ENCODE data around the gene BAZ2B. TPM values are rescaled to one million over a fixed set of nuclear protein-coding genes. Genes with fewer than 3 reads are reported as not detected.
A peak's percentile ranks its signal among the peaks of the same experiment; 100 is the strongest.

The BAZ2B gene
- total and polyA plus RNA-seq, 4 donors = 18.3 to 266 (median 39.5) TPM

GRCh38 chr2:159658881-159659873 is 42.8 kb upstream of the BAZ2B start:
- whole genome bisulfite sequencing, 2 donors = 67 to 85% methylated on average over 6 of the region's 6 CpGs
- H3K4me1 ChIP-seq (ENCODE audit: control insufficient read depth in 5 of 5, insufficient read depth in 5 of 5, low read length in 5 of 5) = no peaks in the 10 kb centered on the region
- H3K27ac ChIP-seq (ENCODE audit: low read depth in 1 of 2, low read length in 1 of 2) = peak overlapping the region in 1 of 2 donors; percentile 33
- H3K27me3 ChIP-seq (ENCODE audit: control insufficient read depth in 3 of 3, insufficient read depth in 3 of 3, low read length in 2 of 3) = no peaks in the 10 kb centered on the region
- no peak overlapping the region for H3K9ac ChIP-seq (ENCODE audit: insufficient read depth in 1 of 2, low read length in 2 of 2)
- TF ChIP-seq CTCF (IDR thresholded peaks at IDR 0.05; ENCODE audit: control extremely low read depth, extremely low read depth) = no peak
- no peak overlapping the region for H3K4me3 ChIP-seq
- H3K36me3 ChIP-seq (ENCODE audit: control insufficient read depth in 4 of 4, insufficient read depth in 4 of 4, low read length in 4 of 4) = no peaks in the 10 kb centered on the region
- ATAC-seq (ENCODE audit: insufficient read depth, low FRiP score) = peak; percentile 66
- peaks cover 0 to 6% (median 0%) of the 10 kb centered on the region in 4 donors for H3K9me3 ChIP-seq (ENCODE audit: control insufficient read depth in 4 of 4, insufficient read depth in 3 of 4, low read length in 3 of 4)
- peak in 2 of 3 donors; percentile 55 to 79 for DNase-seq

- Histone ChIP-seq H3K27me3 (ENCODE audit: control insufficient read depth in 3 of 3, insufficient read depth in 3 of 3, low read length in 2 of 3) (no peaks in the 10 kb centered on the region), H3K9me3 (ENCODE audit: control insufficient read depth in 4 of 4, insufficient read depth in 3 of 4, low read length in 3 of 4) (peaks cover 0 to 6% (median 0%) of the 10 kb centered on the region in 4 donors), H3K4me3 (no peak overlapping the region), H3K36me3 (ENCODE audit: control insufficient read depth in 4 of 4, insufficient read depth in 4 of 4, low read length in 4 of 4) (no peaks in the 10 kb centered on the region), H3K27ac (ENCODE audit: low read depth in 1 of 2, low read length in 1 of 2) (no peak overlapping the region), H3K9ac (ENCODE audit: insufficient read depth in 1 of 2, low read length in 2 of 2) (no peak overlapping the region), H3K4me1 (ENCODE audit: control insufficient read depth in 5 of 5, insufficient read depth in 5 of 5, low read length in 5 of 5) (no peaks in the 10 kb centered on the region)
- TF ChIP-seq CTCF (IDR thresholded peaks at IDR 0.05; ENCODE audit: control extremely low read depth, extremely low read depth) = no peak
- WGBS, 2 donors = 43 to 87% methylated on average over 2 of the region's 2 CpGs
- ATAC-seq (ENCODE audit: insufficient read depth, low FRiP score) = no peak
- DNase-seq = no peak
Measured at GRCh38 chr2:159653962-159654361, 37.6 kb upstream of the BAZ2B start.

- WGBS, 2 donors = 83 to 90% methylated on average over 1 of the region's 1 CpG
Measured at GRCh38 chr2:159651884-159652283, 35.5 kb upstream of the BAZ2B start.

More at GRCh38 chr2:159651884-159652283, 35.5 kb upstream of the BAZ2B start:
- Histone ChIP-seq H3K9ac (ENCODE audit: insufficient read depth in 1 of 2, low read length in 2 of 2) (no peak overlapping the region), H3K4me3 (no peak overlapping the region), H3K4me1 (ENCODE audit: control insufficient read depth in 5 of 5, insufficient read depth in 5 of 5, low read length in 5 of 5) (no peaks in the 10 kb centered on the region), H3K9me3 (ENCODE audit: control insufficient read depth in 4 of 4, insufficient read depth in 3 of 4, low read length in 3 of 4) (peaks cover 0 to 6% (median 0%) of the 10 kb centered on the region in 4 donors), H3K36me3 (ENCODE audit: control insufficient read depth in 4 of 4, insufficient read depth in 4 of 4, low read length in 4 of 4) (no peaks in the 10 kb centered on the region), H3K27ac (ENCODE audit: low read depth in 1 of 2, low read length in 1 of 2) (no peak overlapping the region), H3K27me3 (ENCODE audit: control insufficient read depth in 3 of 3, insufficient read depth in 3 of 3, low read length in 2 of 3) (no peaks in the 10 kb centered on the region)
- DNase-seq (no peak), ATAC-seq (ENCODE audit: insufficient read depth, low FRiP score) (no peak)
- TF ChIP-seq CTCF (IDR thresholded peaks at IDR 0.05; ENCODE audit: control extremely low read depth, extremely low read depth) = no peak
